Stimulated activated CD8-positive, alpha-beta memory T cell treated with anti-CD3 and anti-CD28 coated beads, Interleukin-4, amount 100 ng/mL, for 24 hours (primary cell): ENCODE results near the gene RPL13.
"Not testable (repeated sequence)": the region's sequence is repeated elsewhere in the genome, so short reads cannot be mapped to it uniquely, and the experiment has no call there.

Source experiments
- DNase-seq: peaks from one replicate; pipeline ENCODE4 v3.0.0-alpha.2; 2020; ENCODE audit warnings: low read depth

Gene RPL13

GRCh38 chr16:89577055-89577759 is 16.7 kb downstream of the RPL13 start:
- no peak for DNase-seq

GRCh38 chr16:89579351-89579750 is 18.9 kb downstream of the RPL13 start:
- no peak for DNase-seq

- no peak for DNase-seq
These were observed 20.7 kb downstream of the RPL13 start for GRCh38 chr16:89581045-89581695.

- no peak for DNase-seq
These were observed 21.5 kb downstream of the RPL13 start for GRCh38 chr16:89581861-89582563.

GRCh38 chr16:89582614-89583196 is 22.2 kb downstream of the RPL13 start:
- no peak for DNase-seq

GRCh38 chr16:89583197-89583894 is 22.9 kb downstream of the RPL13 start:
- DNase-seq = no peak

GRCh38 chr16:89583895-89584644 is 23.6 kb downstream of the RPL13 start:
- no peak for DNase-seq

GRCh38 chr16:89584768-89585549 is 24.5 kb downstream of the RPL13 start:
- no peak for DNase-seq

GRCh38 chr16:89586218-89586617 is 25.7 kb downstream of the RPL13 start:
- DNase-seq = no peak

- no peak for DNase-seq
These were observed 26.4 kb downstream of the RPL13 start for GRCh38 chr16:89586853-89587252.

GRCh38 chr16:89587676-89588075 is 27.2 kb downstream of the RPL13 start:
- DNase-seq = not testable (repeated sequence)

- no peak for DNase-seq
These were observed 28.1 kb downstream of the RPL13 start for GRCh38 chr16:89588413-89589109.

GRCh38 chr16:89589241-89589926 is 28.9 kb downstream of the RPL13 start:
- DNase-seq = no peak

GRCh38 chr16:89593841-89594240 is 33.4 kb downstream of the RPL13 start:
- DNase-seq = no peak

- no peak for DNase-seq
These were observed 35.0 kb downstream of the RPL13 start for GRCh38 chr16:89595330-89596060.

GRCh38 chr16:89596061-89596689 is 35.7 kb downstream of the RPL13 start:
- DNase-seq = no peak

- no peak for DNase-seq
These were observed 36.6 kb downstream of the RPL13 start for GRCh38 chr16:89596957-89597649.

- DNase-seq = no peak
These were observed 37.7 kb downstream of the RPL13 start for GRCh38 chr16:89598199-89598598.
